Measurements from ENCODE around the gene ITPRIPL1.
"Not testable (repeated sequence)": the region's sequence is repeated elsewhere in the genome, so short reads cannot be mapped to it uniquely, and the experiment has no call there.

Gene ITPRIPL1

DNA sequence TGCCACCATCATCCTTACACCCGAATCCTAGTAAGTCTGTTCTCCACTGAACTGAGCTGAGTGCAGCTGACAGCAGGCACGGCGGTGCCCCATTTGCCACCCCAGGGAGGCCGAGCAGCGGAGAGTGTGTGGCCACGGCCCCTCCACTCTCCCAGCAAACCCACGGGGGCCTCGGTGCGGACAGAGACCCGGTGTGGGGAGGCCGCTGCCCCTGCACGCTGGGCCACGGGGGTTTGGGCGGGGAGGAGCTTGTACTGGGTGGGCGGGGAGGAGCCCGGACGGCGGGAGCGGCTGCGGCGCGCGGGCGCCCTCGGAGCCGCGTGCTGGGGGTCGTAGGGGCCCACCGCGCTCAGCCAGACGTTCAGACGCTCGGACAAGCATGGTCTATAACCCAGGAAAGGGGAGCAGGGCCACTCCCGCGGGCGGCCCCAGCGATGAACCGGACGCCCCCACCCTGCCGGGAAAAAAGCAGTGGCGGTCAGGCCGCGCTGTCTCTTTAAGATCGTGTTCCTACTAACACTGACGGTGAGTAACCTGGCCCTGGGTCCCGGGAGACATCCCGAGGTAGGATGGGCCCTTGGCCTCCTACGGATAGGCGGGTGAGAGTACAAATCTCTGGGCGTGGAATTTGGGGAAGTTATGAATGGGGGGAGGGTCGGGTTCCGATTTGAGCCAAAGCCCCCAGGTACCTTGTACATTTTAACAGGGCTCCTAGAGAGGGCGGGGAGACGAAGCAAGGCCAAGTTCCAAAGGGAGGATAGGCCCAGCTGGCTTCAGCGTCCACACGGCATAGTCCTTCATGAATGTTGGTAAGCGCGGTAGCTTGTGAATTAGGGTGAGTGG is at the start of gene ITPRIPL1:
TSS of gene ITPRIPL1 (plus strand) at position 277 of the 843 bp plus-strand sequence. CDS start at position 800, 523 bp downstream.
- Histone ChIP-seq H3K36me3 (peaks cover 37% of the 10 kb centered on the region), H3K27ac (peak within 1 kb of the TSS; percentile 90), H3K27me3 (ENCODE audit: insufficient read depth, low read depth, severe bottlenecking) (no peaks in the 10 kb centered on the region), H3K4me3 (ENCODE audit: low read depth, low read length) (peak within 1 kb of the TSS; percentile 67), H3K9me3 (ENCODE audit: severe bottlenecking) (no peaks in the 10 kb centered on the region)
- peak; percentile 64 for DNase-seq
- TF ChIP-seq, protein P1, sequence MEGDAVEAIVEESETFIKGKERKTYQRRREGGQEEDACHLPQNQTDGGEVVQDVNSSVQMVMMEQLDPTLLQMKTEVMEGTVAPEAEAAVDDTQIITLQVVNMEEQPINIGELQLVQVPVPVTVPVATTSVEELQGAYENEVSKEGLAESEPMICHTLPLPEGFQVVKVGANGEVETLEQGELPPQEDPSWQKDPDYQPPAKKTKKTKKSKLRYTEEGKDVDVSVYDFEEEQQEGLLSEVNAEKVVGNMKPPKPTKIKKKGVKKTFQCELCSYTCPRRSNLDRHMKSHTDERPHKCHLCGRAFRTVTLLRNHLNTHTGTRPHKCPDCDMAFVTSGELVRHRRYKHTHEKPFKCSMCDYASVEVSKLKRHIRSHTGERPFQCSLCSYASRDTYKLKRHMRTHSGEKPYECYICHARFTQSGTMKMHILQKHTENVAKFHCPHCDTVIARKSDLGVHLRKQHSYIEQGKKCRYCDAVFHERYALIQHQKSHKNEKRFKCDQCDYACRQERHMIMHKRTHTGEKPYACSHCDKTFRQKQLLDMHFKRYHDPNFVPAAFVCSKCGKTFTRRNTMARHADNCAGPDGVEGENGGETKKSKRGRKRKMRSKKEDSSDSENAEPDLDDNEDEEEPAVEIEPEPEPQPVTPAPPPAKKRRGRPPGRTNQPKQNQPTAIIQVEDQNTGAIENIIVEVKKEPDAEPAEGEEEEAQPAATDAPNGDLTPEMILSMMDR (IDR thresholded peaks at IDR 0.05; ENCODE audit: low read depth, low read length) = no peak

DNA sequence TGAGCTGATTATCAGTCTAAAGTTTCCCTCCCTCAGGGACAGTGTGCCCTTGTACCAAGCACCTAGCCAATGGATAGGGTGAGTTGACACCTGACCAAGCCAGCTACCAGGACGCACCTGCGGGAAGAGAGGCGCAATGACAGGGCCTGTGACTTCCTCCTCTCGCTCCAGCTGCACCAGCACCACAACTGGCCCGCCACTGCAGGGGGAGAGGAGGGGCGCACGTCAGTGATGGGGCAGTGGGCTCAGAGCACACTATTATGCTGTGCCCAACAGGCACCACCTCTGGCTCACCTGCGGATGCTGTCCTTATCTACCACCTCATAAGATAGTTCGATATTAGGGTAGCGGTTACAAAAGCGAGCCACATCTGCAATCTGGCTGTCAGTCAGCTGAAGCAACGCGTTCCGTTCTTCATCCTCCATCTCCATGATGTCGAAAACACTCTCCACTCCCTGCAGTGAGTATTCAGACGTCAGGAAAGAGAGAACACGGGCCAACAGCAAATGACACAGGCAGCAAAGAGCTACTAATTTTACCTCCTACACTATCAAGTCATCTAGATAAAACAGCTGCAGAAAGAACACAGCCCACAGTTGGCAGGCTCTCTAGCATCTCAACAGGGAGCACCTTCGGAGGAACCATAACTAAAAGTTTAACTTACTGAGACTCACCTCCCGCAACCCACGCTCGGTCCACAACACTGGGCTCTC is 48.2 kb upstream of the ITPRIPL1 start:
- TF ChIP-seq, protein P1 (IDR thresholded peaks at IDR 0.05; ENCODE audit: low read depth, low read length) = no peak
- no peak for DNase-seq
- Histone ChIP-seq H3K36me3 (peaks cover 92% of the 10 kb centered on the region), H3K9me3 (ENCODE audit: severe bottlenecking) (no peaks in the 10 kb centered on the region), H3K27ac (no peak overlapping the region), H3K4me3 (ENCODE audit: low read depth, low read length) (no peak overlapping the region), H3K27me3 (ENCODE audit: insufficient read depth, low read depth, severe bottlenecking) (no peaks in the 10 kb centered on the region)

DNA sequence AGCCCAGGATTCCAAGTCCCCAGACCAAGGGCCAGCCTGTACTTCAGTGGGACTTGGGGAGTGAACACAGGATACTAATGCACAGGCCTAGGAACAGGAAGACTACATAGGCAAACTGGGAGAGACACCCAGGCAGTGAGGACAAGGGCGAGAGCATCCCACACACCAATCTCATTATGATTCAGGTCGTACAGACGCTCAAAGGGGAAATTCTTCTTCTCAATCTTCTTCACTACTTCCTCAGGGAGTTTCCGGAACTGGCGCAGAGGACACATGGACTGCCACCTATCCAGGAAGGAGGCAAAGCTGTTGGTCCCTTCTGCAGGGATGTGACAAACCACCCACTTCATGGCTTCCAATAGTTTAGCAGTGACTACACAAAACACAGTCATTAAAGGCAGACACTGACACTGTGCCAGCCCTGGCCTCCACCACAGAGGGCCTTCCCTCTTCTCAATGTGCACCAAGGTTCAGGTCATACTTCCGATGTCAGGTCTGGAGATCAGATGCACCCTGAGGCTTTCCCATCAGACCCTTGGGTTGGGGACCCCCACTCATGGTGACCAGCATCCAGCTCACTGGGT is 37.8 kb upstream of the ITPRIPL1 start:
- Histone ChIP-seq H3K27ac (no peak overlapping the region), H3K9me3 (ENCODE audit: severe bottlenecking) (no peaks in the 10 kb centered on the region), H3K4me3 (ENCODE audit: low read depth, low read length) (no peak overlapping the region), H3K27me3 (ENCODE audit: insufficient read depth, low read depth, severe bottlenecking) (no peaks in the 10 kb centered on the region), H3K36me3 (peaks cover 100% of the 10 kb centered on the region)
- TF ChIP-seq, protein P1 (IDR thresholded peaks at IDR 0.05; ENCODE audit: low read depth, low read length) = no peak
- no peak for DNase-seq

DNA sequence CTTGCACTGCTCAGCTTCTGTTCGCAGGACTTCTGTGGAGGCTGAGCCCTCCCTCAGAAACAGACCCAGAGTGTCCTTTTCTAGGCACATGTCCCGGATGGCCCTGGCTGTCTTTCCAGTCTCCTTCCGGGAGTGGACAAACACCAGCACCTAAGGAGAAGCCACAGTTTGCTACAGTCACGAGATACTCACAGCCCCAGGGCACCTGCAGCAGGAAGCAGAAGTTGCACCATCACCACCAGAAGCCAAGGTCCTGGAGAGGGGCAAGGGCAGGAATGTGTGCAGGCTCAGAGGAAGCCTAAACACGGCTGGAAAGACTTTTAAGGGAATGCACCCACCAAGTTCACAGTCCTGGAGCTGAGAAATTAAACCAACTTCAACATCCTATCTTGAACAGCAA is 33.4 kb upstream of the ITPRIPL1 start:
- Histone ChIP-seq H3K27me3 (ENCODE audit: insufficient read depth, low read depth, severe bottlenecking) (no peaks in the 10 kb centered on the region), H3K27ac (no peak overlapping the region), H3K4me3 (ENCODE audit: low read depth, low read length) (no peak overlapping the region), H3K36me3 (peaks cover 99% of the 10 kb centered on the region), H3K9me3 (ENCODE audit: severe bottlenecking) (no peaks in the 10 kb centered on the region)
- DNase-seq = no peak
- TF ChIP-seq, protein P1 (IDR thresholded peaks at IDR 0.05; ENCODE audit: low read depth, low read length) = no peak

- not testable (repeated sequence) for H3K9me3 ChIP-seq (ENCODE audit: severe bottlenecking); H3K27ac ChIP-seq; H3K27me3 ChIP-seq (ENCODE audit: insufficient read depth, low read depth, severe bottlenecking); H3K4me3 ChIP-seq (ENCODE audit: low read depth, low read length); DNase-seq
- H3K36me3 ChIP-seq = peaks cover 99% of the 10 kb centered on the region
These were observed 30.8 kb upstream of the ITPRIPL1 start for GRCh38 chr2:96294271-96294670.

DNA sequence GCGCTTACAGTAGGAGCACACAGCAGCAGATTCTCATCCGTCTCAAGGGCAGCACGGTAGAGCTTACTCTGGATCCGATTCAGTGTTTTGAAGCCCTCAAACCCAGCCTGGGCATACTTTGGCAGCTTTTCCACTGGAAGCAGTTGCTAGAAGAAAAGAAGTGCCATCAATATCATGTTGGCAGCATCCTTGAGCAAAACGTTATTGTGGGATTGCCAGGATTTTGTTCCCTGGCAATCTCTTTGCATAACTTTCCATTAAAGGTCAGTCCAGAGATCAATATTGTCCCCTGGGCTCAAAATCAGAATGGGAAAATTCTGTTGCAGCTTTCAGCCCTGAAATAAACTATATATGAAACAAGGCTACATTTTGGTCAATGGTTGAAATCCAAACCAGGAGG is 28.2 kb upstream of the ITPRIPL1 start:
- Histone ChIP-seq H3K36me3 (peaks cover 99% of the 10 kb centered on the region), H3K4me3 (ENCODE audit: low read depth, low read length) (no peak overlapping the region), H3K27ac (no peak overlapping the region), H3K27me3 (ENCODE audit: insufficient read depth, low read depth, severe bottlenecking) (no peaks in the 10 kb centered on the region), H3K9me3 (ENCODE audit: severe bottlenecking) (no peaks in the 10 kb centered on the region)
- TF ChIP-seq, protein P1 (IDR thresholded peaks at IDR 0.05; ENCODE audit: low read depth, low read length) = no peak
- no peak for DNase-seq
